KOPT-K1 (cell line): ENCODE results near the gene PIAS4.

ENCODE experiments used
- H3K27ac ChIP-seq: fragments of 200-600 bp; sonication (generic); 2 replicates; pipeline ENCODE4 v1.5.1; 2016; ENCODE audit warnings: antibody characterized with exemption, mild to moderate bottlenecking, low read depth, low read length; ENCODE audit not compliant: poor library complexity, severe bottlenecking
- H3K36me3 ChIP-seq: fragments of 200-600 bp; sonication (generic); 2 replicates; pipeline ENCODE4 v1.5.1; 2017; ENCODE audit warnings: antibody characterized with exemption, mild to moderate bottlenecking, low read length, moderate library complexity; ENCODE audit not compliant: insufficient read depth
- H3K9me3 ChIP-seq: fragments of 200-600 bp; sonication (generic); 2 replicates; pipeline ENCODE4 v1.5.1; 2017; ENCODE audit warnings: antibody characterized with exemption, low read length, mild to moderate bottlenecking; ENCODE audit not compliant: insufficient read depth, poor library complexity, severe bottlenecking

PIAS4 gene

DNA sequence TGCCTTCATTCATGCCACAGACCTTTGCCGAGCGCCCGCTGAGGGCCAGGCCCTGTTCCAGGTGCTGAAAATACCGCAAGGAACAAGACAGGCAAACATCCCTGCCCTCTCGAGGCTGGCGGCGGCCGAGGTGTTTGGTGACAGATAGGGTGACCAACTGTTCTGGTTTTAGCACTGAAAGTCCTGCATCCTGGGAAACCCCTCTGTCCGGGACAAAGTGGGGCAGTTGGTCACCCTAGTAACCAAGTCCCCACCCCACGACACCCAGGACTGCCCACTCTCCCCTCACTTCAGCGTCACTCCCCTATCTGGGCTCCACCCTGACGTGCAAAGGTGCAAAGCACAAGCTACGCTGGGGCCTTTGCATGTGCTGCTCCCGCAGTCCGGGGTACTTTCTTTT lies 41.9 kb downstream of the PIAS4 start:
- Histone ChIP-seq H3K9me3 (no peaks in the 10 kb centered on the region), H3K36me3 (peaks cover 98% of the 10 kb centered on the region), H3K27ac (no peak overlapping the region)

- H3K36me3 ChIP-seq = peaks cover 98% of the 10 kb centered on the region
- H3K27ac ChIP-seq = no peak overlapping the region
- no peaks in the 10 kb centered on the region for H3K9me3 ChIP-seq
Measured at GRCh38 chr19:4051175-4052101, 43.9 kb downstream of the PIAS4 start.

DNA sequence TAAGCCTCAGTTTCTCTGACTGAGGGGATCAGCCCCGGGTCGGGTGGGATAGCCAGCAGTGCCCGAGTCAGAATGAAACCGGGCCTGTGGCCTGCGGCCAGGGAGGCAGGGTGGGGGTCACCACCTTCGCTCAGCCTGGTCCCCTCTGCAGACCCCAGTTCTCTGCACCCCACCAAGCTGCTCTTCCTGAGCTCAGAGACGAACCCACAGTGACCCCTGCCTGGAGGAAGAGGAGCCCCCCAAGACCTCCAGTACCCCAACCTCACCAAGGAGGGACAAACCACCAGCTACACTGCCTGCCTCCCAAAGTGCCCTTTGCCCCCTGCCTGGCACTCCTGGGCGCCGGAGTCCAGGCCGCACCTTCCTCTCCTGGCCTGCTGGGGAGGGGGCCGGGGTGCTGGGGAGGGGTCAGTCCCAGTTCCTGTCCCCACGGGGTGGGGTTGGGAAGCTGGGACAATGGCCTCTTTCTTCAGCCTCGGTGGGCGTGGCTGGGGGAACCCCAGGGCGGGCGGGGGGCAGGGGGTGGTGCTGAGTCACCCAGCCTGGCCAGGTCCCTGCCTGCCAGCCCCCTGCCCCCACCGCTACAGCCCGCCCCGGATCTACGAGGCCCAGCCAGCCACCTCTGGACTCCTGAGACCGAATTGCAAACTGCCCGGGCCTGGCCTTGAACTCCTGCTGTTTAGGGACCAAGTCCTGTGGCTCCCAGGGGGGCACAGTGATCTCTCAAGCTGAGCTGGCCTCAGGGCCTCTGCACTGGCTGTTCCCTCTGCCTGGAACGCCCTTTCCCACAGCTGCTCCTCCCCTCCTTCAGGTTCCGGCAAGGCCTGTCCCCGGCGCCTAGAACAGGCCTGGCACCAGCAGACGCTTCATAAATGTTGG lies 44.8 kb downstream of the PIAS4 start:
- Histone ChIP-seq H3K36me3 (peaks cover 96% of the 10 kb centered on the region), H3K27ac (no peak overlapping the region), H3K9me3 (no peaks in the 10 kb centered on the region)

DNA sequence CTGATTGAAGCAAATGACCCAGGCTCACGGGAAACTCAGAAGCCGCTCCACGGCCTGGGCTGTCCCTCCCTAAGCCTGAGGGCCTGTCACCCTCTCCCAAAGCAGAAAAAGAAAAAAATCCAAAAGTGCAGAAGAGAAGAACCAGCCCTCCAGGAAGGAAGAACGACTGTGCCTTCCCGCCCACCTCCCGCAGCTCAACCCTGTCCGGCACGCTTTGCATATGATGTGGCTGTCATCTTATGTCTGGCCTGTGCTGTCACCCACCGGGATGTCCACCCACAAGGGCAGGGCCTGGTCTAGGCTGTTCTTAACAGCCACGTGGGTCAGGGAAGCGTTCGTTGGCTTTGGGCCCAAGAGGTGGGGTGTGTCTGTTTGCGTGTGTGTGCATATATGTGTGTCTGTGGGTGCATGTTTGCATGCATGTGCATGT lies 45.5 kb downstream of the PIAS4 start:
- H3K27ac ChIP-seq = no peak overlapping the region
- H3K36me3 ChIP-seq = peaks cover 96% of the 10 kb centered on the region
- no peaks in the 10 kb centered on the region for H3K9me3 ChIP-seq

DNA sequence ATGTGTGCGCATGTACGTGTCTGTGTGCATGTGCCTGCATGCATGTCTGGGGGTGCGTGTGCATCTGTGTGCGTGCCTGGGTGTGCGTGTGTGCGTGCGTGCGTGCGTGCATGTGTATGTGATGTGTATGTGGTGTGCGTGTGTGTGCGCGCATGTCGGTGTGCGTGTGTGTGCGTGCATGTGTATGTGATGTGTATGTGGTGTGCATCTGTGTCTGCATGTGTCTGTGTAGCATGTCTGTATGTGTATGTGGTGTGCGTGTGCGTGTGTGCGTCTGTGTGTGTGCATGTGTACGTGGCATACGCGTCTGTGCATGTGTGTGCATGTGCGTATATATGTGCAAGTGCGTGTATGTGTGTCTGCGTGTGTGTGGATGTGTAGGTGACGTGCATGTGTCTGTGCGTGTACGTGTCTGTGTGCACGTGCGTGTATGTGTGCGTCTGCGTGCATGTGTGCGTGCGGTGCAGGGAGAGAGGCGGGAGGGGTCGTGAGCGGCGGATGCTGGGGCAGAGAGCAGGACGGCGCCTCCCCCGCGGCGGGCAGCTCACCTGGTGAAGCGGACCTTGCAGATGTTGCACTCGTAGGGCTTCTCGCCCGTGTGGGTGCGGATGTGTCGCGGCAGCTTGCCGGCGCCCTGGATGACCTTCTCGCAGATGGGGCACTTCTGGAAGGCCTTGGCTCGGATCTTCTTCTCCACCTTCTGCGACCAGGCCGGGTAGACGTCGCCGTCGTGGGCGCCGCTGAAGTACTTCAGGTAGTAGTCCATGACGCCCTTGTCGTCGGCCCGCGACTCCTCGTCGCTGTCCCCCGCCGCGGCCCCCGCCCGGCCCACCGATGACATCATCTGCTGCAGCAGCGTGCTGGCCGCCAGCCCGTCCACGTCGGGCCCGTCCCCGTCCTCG lies 46.1 kb downstream of the PIAS4 start:
- Histone ChIP-seq H3K27ac (no peak overlapping the region), H3K9me3 (no peaks in the 10 kb centered on the region), H3K36me3 (peaks cover 91% of the 10 kb centered on the region)

DNA sequence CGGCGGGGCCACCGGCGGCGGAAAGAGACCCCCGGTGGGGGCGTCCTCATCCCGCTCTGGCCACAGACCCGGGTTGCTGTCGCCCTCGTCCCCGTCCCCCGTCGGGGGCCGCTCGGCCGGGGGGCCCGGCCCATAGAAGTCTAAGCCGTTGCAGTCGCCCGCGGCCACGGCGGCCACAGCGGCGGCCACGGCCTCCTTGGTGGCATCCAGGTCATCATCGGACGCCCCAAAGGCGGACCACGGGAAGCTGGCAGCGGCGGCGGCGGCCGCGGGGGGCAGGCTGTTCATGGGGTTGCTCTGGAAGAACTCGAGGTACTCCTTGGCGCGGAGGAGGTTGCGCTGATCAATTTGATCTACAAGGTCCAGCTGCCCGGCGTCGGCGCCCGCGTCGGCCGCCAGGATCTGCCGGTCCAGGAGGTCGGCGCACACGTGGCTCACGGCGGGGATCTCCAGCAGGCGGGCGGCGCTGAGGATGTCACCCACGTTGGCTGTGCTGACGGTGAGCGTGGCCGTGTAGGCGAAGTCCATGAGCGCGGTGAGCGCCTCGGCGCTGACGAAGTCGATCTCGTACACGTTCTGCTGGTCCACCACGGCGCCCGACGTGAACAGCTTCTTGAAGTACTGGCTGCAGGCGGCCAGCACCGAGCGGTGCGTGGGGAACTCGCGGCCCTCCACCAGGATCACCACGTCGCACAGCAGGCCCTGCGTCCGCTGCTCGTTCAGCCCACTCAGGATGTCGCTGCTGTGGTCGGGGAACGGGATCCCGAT lies 47.1 kb downstream of the PIAS4 start:
- no peak overlapping the region for H3K27ac ChIP-seq
- H3K36me3 ChIP-seq = peaks cover 90% of the 10 kb centered on the region

DNA sequence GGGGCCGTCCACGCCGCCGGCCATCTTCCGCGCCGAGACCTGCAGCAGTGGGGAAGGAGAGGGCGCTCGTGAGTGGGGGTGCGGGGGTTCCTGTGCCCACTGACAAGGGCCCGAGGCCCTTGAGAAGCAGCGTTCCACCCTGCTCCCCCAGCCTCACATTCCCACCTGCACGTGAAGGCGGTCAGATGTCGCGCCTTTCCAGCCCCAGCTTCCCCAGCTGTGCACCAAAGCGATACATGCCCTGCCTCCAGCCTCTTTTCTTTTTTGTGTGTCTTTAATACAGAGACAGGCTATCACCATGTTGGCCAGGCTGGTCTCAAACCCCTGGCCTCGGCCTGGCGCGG lies 47.6 kb downstream of the PIAS4 start:
- no peak overlapping the region for H3K27ac ChIP-seq
- peaks cover 86% of the 10 kb centered on the region for H3K36me3 ChIP-seq
- H3K9me3 ChIP-seq = no peaks in the 10 kb centered on the region

More for the DNA sequence above, 47.1 kb downstream of the PIAS4 start:
- H3K9me3 ChIP-seq = no peaks in the 10 kb centered on the region

DNA sequence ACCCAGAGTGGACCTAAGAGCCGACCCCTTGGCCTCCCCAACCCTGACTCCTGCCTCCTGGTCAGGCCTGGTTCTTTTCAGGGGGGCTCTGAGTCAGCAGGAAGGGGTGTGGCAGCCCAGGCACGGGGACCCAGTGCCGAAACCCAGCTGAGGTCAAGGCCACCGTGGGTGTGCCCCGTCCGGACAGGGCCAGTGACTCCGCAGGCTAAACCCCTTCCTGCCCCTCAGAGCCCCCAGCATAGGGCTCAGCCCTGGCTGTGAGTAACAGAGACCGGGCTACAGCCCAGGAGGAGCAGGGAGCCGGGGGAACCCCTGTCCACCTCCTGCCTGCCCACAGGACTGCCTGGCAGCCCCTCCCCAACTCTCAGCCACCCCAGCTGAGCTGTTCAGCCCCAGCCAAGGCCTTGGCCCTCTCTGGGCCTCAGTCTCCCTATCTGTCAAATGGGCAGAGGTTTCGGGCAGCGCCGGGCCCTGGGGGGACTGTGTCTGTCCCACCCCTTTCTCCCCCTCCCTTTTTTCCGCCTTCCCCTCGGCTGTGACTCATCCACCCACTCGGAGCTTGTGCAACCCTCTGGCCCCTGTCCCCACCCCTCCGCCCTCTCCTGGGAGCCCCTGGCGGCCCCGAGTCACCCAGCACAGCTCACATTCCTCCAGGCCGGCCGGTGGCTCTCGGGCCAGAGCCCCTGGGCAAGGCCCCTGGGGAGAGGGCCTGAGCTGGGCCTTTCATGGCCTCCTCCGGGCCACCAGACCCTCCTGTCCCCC lies 50.6 kb downstream of the PIAS4 start:
- no peak overlapping the region for H3K27ac ChIP-seq
- no peaks in the 10 kb centered on the region for H3K9me3 ChIP-seq
- peaks cover 86% of the 10 kb centered on the region for H3K36me3 ChIP-seq

DNA sequence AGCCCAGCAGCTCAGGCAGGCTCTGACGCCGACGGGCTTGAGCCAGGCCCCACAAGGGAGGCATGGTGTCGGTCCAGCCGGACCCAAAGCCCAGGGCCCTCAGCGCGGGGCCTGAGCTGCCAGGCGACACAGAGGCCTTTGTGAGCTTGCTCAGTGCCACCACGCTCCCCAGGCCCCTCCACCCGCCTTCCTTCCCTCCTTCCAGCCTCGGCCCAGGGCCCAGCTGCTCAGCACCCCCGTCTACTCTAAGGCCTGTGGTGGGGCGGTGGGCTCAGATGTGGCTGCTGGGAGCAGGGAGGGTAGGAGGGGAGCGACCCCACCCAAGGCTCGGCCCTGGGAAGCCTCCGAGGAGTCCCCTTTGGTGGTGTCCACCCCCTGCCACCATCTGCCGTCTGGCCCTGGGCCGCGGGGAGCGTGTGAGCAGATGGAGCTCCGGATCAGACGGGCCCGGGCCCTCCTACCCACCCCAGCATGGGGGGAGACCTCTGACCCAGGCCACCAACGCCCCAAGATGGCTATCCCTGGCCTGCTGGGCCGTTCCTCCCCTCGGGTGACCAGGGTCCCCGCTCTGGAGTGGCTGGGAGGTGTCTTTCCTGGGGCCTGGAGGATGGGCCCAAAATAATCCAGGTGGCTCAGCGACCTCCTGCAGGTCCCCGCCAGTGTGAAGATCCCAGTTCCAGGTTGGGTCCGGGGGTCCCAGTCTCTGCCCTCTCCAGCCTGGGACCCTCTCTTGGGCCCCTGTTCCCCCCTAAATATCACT lies 51.3 kb downstream of the PIAS4 start:
- H3K9me3 ChIP-seq = no peaks in the 10 kb centered on the region
- H3K36me3 ChIP-seq = peaks cover 86% of the 10 kb centered on the region
- no peak overlapping the region for H3K27ac ChIP-seq

DNA sequence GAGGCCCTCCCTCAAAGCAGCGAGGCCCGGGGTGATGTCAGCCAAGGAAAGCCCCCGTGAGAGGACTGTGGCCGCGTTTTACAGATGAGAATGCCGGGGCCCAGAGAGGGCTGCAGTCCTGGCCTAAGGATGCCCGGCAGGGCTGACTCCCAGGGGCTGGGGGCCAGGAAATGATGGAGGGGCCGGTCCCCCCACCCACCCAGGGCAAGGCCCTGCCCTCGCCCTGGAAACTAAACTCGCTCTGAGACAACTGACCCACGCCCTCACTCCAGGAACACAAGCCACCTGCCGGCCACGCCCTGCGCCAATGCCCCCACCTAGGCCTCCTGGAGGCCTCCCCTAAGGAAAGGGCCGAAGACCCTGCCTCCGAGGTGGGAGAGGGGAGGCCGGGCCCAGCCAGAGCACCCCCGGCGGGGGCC lies 51.9 kb downstream of the PIAS4 start:
- Histone ChIP-seq H3K9me3 (no peaks in the 10 kb centered on the region), H3K27ac (no peak overlapping the region), H3K36me3 (peaks cover 85% of the 10 kb centered on the region)

DNA sequence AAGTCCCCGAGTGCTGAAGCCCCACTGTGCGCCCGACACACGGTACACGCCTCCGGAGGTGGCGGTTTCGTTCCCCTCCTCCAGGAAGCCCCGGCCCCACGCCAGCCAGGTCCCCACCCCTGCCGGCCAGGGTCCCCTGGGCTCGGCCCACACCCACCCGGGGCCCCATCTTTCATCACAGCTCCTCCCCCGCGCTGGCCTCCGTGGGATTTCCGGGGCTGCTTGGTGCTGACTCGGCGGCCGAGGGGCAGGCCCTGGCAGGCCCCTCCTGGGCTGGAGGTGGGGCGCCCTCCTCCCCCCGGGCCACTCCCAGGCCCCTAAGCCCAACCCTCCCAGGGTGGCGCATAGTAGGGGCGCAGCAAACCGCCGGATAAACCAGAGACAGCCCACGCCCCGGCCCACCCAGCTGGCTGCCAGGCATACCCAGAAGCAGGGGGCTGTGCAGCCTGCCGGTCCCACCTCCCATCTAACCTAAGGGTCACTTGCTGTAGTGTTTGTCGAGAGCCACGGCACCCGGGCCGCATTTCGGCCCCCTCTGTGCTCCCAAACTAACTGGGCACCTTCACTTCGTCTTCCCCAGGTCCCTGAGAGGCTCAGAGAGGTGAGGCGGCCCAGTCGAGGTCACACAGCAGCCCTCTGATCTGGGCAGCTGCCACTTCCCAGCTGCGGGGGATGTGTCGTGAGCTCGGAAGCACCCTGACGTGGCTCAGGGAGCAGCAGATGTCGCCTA lies 52.5 kb downstream of the PIAS4 start:
- Histone ChIP-seq H3K27ac (no peak overlapping the region), H3K36me3 (peaks cover 79% of the 10 kb centered on the region)

GRCh38 chr19:4060621-4061177 lies 53.2 kb downstream of the PIAS4 start:
- H3K9me3 ChIP-seq = no peaks in the 10 kb centered on the region
- H3K27ac ChIP-seq = no peak overlapping the region
- H3K36me3 ChIP-seq = peaks cover 73% of the 10 kb centered on the region

More for the DNA sequence above, 52.5 kb downstream of the PIAS4 start:
- H3K9me3 ChIP-seq = no peaks in the 10 kb centered on the region
